Amygdala (tissue), 56 donors: ENCODE measurements around the gene ROBO1.
"Not testable (repeated sequence)": the region's sequence is repeated elsewhere in the genome, so short reads cannot be mapped to it uniquely, and the experiment has no call there.

Experiments
- DNase-seq, 56 donors: peaks; one replicate each; lab custom pipeline; 2025; lab: John Stamatoyannopoulos, UW

Gene ROBO1

DNA sequence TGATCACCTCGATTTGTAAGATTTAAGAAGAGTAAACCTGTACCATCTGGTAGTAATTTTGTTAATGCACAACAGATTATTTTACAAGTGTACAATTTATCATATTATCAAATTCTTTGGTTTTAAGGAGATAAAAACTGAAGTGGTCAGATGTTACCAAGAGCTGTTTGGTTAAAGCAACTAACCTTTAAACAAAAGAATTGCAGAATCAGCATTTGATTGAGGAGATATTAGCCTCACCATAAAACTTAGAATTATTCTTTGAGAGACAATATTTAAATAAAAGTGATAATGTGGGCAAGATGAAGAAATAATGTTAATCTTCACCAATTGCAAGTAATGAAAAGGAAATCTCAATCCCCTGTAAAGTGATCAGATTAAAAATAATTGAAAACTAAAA is 1034.9 kb downstream of the ROBO1 start:
- DNase-seq, result no peak

DNA sequence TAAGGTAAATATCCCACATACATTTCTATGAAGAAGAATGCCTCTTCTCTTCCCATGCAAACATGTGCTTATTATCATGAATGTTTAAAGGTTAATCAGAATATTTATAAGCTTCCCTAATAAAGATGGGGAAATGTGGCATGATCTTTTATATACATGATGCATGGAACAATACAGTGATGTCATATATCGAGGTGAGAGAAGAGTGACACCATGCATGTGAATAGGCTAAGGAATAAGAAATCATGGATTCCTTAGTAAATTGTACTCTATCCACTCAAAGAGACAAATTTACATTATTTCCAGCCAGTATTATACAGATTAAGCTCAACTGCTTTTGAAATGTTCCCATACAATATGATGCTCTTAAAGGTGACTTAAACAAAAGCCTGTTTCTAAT is 1035.3 kb downstream of the ROBO1 start:
- DNase-seq, result no peak

DNA sequence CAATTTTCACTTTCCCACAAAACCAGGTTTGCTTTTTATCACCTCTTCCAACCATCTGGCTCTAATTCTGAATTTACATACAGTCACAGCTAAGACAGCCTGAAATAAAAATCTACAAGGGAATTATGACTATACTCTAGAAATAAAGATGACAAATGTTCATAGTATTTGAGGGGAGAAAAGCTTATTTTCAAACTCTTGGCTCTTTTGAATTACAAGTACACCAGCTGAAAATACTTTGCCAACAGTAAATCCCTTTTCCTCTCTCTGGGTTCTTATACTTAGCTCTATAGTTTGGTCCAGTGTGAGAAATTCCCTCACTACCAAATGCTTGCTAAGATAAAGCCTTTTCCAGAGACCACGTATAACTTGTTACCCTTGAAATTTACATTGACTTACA is 1037.9 kb downstream of the ROBO1 start:
- no peak for DNase-seq

DNA sequence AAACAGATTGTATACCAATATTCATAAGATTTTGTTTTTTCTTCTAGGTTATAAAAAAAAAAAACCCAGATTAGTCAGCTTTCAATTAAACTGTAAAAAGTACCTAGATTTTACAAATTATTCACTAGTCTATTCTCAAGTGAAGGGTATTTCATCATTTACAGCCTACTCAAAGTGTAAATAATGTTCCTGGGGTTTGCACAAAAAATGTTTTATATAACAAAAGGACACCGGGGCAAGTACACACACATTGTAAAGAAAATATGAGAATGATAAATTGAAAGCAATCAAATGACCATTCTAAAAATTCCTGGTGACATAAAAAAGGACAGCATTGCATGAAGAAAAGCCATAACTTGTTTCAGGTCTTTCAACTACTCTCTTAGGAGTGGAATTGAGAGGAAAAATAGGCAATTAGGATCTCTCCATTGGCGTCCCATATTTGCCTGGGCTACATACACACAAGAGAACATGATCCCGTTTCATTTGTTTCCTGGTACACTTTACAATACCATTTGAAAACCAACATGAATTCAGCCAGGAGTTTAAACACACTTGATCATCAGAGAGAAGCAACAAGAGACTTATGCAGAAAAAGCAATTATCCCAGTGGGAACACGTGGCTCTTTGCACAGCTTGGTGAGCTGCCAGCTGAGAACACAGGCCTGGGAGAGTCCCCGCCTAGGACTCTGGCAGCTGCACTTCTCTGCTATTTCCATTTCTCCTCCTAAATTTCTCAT is 1039.2 kb downstream of the ROBO1 start:
- DNase-seq, result peak in 52 of 56 donors; percentile 4 to 88 (median 64)

DNA sequence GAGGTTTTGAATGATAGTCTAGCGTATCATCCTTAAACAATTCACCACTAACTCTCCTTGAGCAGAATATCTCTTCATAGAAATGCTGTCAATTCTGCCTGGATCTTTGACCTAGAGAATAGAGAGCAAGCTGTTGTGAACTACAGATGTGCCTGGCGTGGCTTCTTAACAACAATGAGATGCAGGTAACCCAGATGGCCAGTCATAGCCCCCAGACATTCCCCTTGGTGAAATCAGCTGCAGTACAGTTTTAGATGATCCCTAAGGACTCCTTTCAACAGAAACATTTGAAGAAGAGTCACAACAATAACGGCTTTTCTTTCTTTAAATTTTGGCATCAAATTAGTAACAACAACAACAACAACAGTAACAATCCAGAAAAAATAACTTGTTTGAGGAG is 1041.3 kb downstream of the ROBO1 start:
- DNase-seq, result peak in 1 of 56 donors; percentile 6

DNA sequence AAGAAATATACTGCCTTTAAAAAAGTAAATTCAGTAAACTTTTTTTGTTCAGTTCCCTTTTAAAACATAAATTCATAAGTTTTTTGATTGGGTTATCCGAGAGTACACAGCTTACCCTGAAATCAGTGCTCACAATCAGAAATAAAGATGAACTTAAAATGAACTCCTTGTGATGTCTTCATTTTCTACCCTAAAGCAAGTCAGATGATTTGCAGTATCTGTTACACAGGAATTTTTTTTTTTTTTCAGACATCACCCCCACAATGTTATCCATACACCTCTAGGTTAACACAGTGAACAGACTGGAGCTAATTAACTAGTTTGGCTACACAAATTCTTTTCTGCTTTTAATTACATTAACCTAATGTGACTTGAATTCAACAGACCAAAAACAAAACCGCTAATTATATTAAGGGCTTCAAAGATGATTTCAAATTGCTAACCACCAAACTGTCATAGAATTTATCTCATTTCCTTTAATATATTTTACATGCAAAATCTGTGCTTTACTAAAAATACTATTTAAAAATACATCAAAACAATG is 1042.0 kb downstream of the ROBO1 start:
- DNase-seq, result no peak

DNA sequence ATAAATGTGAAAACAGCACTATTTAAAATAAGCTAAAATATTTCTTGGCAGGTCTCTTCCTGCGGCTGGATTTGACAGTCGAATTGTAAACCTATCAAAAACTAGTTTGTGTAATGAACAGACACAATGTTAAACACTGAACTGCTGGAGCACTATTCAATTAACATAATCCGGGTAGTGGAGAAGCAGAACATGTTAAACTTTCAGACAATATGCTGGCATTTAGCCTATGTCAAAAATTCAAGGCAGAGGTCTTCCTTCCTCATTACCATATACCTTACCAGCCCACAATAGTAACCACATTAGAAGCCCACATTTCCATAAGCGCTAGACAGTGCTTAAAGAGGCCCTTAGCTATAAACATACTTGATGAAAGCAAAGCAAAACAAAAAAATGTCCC is 1042.9 kb downstream of the ROBO1 start:
- no peak for DNase-seq

DNA sequence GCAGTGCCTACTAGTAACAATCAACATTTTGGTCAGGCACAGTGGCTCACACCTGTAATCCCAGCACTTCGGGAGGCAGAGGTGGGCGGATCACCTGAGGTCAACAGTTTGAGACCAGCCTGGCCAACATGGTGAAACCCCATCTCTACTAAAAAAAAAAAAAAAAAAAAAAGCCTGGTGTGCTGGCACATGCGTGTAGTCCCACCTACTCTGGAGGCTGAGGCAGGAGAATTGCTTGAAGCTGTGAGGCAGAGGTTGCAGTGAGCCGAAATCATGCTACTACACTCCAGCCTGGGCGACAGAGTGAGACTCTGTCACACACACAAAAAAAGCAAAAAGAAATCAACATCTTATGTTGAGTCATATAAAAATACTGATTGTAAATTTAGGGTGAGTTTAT is 1043.4 kb downstream of the ROBO1 start:
- not testable (repeated sequence) for DNase-seq

DNA sequence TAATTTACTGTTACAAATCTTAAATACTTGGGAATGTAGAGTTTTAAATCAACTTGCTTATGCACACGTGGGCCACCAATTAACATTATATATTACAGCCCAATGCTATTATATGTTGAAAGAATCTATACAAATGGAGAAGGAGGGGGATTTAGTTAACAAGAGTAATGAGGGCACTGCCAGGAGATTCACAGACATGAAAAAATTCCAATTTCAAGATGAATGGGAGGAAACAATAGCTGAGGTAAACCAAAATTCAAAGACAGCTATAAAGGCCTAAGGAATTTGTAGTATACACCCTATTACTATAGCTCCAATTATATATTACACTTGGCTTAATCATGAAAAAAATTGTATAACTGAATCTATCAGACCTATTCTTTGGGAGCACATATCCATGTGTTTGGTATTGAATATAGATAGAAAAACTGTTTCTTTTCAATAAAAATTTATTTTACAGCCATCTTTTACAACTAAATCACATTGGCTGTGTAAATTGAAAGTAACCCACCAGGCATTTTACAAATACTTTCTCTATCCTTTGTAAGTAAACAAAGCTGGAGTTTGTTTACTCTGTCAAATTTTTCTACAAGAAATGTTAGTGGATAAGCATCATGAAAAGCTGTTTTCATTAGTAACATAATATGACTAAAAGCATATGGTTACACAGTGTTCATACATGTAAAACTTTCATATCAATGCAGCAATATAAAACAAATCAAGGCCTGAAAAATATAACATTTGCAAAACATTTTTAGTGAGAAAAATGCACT is 1045.8 kb downstream of the ROBO1 start:
- DNase-seq, result no peak

DNA sequence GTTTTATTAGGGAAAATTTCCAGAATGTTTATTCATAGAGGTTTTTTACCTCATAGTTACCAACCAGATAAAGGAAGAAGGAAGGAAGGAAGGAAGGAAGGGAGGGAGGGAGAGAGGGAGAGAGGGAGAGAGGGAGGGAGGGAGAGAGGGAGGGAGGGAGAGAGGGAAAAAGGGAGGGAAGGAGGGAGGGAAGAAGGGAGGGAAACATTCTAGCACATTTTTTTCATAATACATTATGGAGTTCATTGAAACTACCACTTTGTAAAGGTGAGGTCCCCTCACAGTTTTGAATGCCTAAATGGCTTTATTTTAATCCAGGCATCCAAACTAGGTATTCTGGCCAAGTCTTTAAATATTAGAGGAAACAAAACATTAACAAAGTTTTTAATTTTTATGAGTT is 1049.1 kb downstream of the ROBO1 start:
- no peak for DNase-seq

DNA sequence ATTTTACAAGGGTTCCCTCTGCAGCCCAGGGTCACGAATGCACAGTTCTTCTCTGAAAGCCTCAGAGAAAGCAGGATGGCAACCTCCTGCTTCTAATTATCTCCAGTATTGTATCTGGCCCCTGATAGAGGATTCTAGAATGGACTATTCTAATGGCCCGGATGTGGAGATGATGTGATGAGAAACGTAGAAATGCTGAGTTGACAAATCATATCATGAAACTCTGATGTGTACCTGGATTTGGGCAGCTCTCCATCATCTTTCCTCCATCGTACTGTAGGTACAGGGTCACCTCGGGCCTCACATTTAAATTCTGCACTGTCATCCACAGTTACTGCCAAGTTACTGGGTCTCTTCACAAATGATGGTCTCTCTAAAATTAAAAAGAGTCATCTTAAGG is 1050.8 kb downstream of the ROBO1 start:
- DNase-seq, result no peak

DNA sequence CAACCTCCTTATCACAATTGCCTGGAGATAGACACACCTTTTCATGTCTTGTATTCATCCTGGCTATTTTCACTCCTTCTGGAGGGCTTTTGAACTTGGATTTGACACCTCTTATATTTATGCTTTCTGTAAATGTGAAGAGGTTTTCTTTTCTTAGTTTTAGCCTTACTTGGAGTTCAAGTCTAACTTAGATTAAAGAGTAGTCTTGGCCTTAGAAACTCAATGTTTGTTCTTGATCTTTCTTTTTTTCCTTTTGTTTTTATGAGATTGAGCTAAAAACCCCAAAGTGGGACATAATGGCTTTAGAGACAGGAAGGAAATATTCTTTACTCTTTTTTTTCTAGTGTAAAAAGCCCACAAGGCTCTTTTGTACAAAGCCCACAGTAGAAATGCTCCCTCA is 1054.9 kb downstream of the ROBO1 start:
- DNase-seq, result no peak

DNA sequence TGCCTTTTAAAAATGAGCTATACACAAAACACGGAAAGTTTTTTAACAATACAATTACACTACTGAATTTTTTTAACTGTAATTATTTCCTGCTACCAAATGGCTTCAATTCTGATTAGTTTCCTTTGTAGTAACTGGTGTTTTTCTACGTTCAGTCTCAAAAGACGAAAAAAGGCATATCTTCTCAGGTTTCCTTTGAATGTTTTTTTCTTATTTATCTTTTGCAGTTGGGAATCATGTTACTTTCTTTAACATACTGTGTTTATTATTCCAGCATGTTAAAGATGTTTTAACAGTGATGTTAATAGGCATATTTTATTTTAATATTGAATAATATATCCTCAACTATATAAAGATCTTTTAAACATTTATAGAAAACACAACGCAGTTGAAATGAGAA is 1055.5 kb downstream of the ROBO1 start:
- DNase-seq, result no peak

DNA sequence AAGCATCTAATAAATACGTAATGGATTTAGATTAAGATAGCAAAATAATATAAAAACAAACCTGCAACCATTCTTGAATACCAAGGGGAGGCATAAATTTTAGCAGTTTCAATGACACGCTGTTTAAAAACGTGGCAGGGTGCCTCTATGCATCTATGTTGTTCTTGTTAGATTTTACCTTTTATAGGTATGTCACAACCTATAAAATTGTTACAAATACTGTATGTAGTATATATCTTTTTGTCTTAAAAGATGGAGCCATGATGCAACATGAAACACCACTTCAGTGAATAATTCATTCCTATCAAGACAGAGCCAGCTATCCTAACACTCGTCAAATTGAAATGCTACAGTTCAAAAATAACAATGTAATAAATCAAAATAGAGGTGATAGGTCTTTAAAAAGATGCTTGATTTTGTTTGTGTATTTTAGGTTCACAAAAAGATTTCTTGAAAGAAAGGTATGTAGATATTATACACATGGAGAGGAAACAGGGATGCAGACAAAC is 1059.2 kb downstream of the ROBO1 start:
- DNase-seq, result no peak

DNA sequence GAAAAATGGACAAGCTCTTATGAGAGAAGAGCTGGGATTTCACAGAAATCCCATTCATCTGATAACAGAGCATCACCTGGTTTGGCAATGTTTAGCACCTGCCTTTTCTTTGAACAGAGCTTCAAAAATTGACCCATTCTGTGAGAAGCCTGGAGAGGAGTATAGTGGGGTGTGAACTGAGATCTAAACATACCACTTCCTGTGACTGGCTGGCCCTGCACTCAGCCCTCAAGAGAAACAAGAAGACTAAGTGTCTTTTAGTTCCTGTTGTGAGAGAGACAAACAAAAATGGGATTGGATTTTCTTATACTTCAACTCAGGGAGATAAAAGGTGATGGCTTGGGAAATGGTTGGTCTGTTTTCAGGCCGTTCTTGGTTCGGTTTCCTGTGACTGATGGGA is 1060.2 kb downstream of the ROBO1 start:
- DNase-seq, result no peak

DNA sequence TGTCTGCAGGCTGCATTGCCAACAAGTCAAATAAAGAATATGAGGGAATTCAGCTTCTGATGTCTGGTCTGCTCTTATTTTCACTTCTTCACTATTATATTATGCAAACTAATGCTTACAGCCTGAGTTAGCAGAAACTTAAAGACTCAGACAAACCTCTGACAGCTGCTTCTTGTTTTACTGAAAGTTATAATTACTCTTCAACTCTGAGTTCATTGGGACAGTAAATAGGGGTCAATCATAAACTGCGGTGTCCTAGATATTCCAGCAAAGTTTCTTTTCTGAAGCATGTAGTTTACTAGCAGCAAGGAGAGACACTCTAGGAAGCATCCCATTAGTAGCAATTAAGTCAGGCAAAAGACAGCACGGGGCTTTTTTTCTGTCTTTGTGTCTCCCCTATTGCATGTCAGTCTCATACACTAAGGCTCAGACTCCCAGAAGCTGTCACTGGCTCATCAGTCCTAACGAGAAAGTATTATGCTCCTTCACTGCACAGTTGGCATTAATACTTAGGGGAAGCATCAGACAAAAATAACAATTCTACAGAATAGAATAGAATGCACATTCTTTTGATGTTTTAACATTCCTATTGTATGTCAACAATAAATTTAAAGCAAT is 1060.8 kb downstream of the ROBO1 start:
- peak in 1 of 56 donors; percentile 0 for DNase-seq

DNA sequence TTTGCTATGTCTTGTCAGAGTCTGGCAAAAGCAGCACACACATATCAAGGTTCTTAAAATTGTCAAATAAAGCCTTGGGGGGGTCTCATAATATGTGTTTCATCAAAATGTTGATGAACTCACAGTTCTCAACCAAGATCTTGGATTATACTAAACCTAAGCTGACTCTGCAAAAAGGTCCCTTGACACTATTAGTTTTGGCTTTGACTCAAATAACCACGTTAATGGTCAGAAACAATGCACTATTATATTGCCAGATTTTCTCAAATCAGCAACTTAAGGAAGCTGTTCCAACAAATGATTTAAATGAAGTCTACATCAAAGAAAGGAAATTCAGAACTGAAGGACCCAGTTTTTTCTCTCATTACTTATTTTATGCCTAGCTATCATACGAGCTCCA is 1063.9 kb downstream of the ROBO1 start:
- DNase-seq, result no peak

DNA sequence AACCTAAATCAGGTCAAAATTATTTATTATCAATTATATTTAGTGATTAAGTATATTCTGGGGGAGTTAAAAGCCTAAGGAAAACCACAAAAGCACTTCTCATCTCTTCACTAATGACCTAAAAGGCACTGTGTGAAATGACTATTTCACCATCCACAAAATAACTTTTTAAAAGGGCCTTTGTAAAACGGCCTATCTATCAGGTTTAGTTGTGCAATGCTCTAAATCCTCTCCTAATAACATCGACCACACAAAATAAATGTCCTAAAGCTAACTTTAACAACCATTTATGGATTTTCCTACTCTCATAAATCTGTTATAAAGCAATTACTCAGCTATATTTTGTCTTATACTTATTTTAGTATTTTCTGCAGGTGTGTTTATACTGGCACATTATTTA is 1066.3 kb downstream of the ROBO1 start:
- no peak for DNase-seq

DNA sequence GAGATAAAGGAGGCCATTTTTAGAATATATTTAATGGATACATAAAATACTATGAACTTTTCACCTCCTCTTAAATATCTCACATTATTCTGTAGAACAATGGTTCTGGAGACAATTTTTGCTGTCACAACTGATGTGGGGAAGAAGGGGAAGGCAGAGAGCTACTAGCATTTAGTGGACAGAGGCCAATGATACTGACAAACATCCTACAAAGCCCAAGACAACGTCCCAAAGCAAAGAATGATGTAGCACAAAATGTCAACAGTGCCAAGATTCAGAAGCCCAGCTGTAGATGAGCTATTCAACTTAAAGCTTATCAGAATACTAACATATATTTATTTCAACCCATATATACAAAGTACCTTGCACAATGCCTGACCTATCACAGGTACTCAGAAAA is 1069.4 kb downstream of the ROBO1 start:
- DNase-seq, result no peak

DNA sequence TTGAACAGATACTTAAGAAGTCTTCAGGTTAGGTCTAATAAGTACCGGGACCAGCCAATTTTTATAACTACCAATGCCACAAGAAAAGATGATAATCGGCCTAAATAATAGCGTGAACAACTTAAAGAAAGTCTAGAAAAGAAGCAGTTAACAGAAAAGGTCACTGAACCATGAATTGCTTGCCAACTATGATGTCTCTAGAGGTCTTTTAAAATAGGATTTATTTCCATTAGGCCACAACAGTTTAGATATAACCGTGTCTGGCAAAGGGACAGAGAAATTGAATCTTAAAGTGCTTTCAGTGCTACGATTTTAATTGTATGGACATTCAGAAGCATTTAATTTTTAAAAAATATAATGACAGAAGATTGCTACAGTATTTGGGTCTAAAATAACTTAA is 1070.4 kb downstream of the ROBO1 start:
- DNase-seq, result no peak

DNA sequence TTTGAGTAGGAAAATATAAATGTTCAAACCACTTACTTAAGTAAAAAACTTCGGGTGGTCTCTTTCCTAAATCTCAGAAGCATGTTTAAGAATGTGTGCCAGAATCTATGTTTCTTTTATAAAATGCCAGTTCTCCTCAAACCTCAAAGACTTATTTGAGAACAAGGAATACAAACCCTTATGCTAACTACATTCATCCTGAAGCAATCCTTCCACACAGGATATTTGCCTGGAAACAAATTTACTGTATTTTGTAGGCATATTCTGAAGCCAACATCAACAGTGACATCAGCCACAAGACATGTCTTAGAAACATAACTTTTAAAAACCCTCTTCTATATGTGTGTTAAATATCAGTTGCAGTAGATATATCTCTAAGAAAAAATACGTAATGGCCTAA is 1077.0 kb downstream of the ROBO1 start:
- DNase-seq, result no peak
